ENCODE data around the gene SIL1.

The SIL1 gene

GRCh38 chr5:138954257-138955012 is 243.7 kb downstream of the SIL1 start:
- TF ChIP-seq CTCF (IDR thresholded peaks at IDR 0.05; ENCODE audit: control insufficient read depth, extremely low read depth, insufficient read depth) = no peak
- no peak for DNase-seq (ENCODE audit: low read depth)
- no peak overlapping the region for H3K4me3 ChIP-seq (ENCODE audit: low read depth, low read length)

GRCh38 chr5:138953387-138954256 is 244.5 kb downstream of the SIL1 start:
- no peak for TF ChIP-seq CTCF (IDR thresholded peaks at IDR 0.05; ENCODE audit: control insufficient read depth, extremely low read depth, insufficient read depth)
- peak; percentile 74 for DNase-seq (ENCODE audit: low read depth)
- H3K4me3 ChIP-seq (ENCODE audit: low read depth, low read length) = no peak overlapping the region

DNA sequence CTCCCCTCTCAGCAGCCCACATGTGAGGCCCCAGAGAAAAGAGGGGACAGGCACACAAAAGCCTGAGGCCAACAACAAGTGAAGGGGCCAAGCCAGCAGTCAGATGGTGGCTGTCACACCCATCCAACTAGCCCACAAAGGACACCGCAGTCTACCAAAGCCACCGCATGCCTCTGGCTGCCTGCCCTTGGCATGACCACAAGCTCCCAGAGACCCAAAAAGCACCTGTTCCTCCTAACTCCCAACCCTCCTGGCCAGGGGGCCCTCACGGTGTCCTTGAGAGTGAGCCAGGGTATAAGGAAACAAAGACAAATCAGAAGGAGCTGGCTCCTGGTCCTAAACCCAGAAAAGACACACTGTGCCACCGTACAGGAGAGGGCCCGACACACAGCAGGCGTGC is 245.2 kb downstream of the SIL1 start:
- no peak overlapping the region for H3K4me3 ChIP-seq (ENCODE audit: low read depth, low read length)
- no peak for TF ChIP-seq CTCF (IDR thresholded peaks at IDR 0.05; ENCODE audit: control insufficient read depth, extremely low read depth, insufficient read depth)
- DNase-seq (ENCODE audit: low read depth) = no peak

DNA sequence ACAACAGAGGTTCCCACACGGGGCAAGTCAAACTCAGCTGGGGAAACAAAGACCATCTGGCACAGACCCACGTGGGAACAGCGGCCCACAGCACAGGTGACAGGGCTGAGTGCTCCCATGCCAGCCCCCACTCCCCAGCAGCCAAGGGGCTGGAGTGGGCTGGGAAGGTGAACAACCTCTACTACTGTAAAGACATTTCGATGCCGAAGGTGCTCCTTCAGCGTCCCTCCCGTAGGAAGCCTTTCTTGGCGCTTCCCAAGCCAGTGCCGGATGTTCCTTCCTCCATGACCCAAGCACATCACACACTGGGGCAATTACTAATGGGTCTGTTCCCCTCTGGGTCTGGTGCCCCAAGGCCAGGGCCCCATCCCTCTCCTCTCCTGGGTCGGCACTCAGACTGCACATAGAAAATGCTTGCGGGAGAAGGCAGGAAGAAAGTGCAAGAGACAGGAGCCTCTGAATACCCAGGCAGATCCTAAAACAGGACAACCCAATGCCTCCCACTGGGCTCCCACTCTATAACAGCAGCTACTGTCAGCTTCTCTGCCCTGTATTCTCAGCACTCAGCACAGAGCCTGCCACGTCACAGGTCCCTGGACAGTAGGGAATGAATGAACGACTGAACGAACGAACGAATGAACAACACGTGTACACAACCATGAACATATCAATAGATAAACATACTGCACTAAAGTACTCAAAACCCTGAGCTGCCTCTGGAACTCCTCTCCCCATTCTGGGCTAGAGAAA is 246.0 kb downstream of the SIL1 start:
- no peak overlapping the region for H3K4me3 ChIP-seq (ENCODE audit: low read depth, low read length)

GRCh38 chr5:138951091-138951985 is 246.8 kb downstream of the SIL1 start:
- no peak for DNase-seq (ENCODE audit: low read depth)
- H3K4me3 ChIP-seq (ENCODE audit: low read depth, low read length) = no peak overlapping the region
- no peak for TF ChIP-seq CTCF (IDR thresholded peaks at IDR 0.05; ENCODE audit: control insufficient read depth, extremely low read depth, insufficient read depth)

More for the DNA sequence above, 246.0 kb downstream of the SIL1 start:
- TF ChIP-seq CTCF (IDR thresholded peaks at IDR 0.05; ENCODE audit: control insufficient read depth, extremely low read depth, insufficient read depth) = no peak
- no peak for DNase-seq (ENCODE audit: low read depth)

Data from LNCaP clone FGC (cell line).